ENCODE results near the gene OR9A2. TPM values are rescaled to one million over a fixed set of nuclear protein-coding genes. Genes with fewer than 3 reads are reported as not detected.

The OR9A2 gene
- total RNA-seq, 1 experiment from 2014 or later = not detected

GRCh38 chr7:143047326-143047725, 20.4 kb upstream of the OR9A2 start:
- H3K27me3 Mint-ChIP-seq (ENCODE audit: insufficient read depth, unreplicated experiment) = peaks cover 10% of the 10 kb centered on the region
- Histone ChIP-seq H3K4me1 (peaks cover 13% of the 10 kb centered on the region), H3K27me3 (replicated peaks; ENCODE audit: control insufficient read depth, insufficient read depth, low read length) (no peaks in the 10 kb centered on the region), H3K9me3 (0 out of 2 replicates have a peak, but pooled peaks cover 3% of the 10 kb centered on the region), H3K36me3 (ENCODE audit: control insufficient read depth, insufficient read depth, low read length) (no peaks in the 10 kb centered on the region), H3K4me3 (ENCODE audit: low read depth, low read length) (no peak overlapping the region)
- peaks cover 13% of the 10 kb centered on the region for H3K4me1 Mint-ChIP-seq (ENCODE audit: low read depth, unreplicated experiment)
- intact Hi-C loops (cut with micrococcal nuclease; ENCODE audit: unreplicated experiment) = no loop called here
- H3K9me3 Mint-ChIP-seq (ENCODE audit: unreplicated experiment) = no peaks in the 10 kb centered on the region
- ChIA-PET POLR2A (no interaction called here), CTCF (no interaction called here)
- no peaks in the 10 kb centered on the region for H3K36me3 Mint-ChIP-seq (ENCODE audit: insufficient read depth, unreplicated experiment)
- no peak for TF ChIP-seq CTCF (IDR thresholded peaks at IDR 0.05; ENCODE audit: insufficient read depth in 1 of 2, low read depth in 1 of 2, low read length in 1 of 2, severe bottlenecking in 1 of 2, unreplicated experiment in 1 of 2)
- no peak overlapping the region for H3K27ac Mint-ChIP-seq (ENCODE audit: unreplicated experiment)
- no peak for DNase-seq
- no peak overlapping the region for H3K4me3 Mint-ChIP-seq (ENCODE audit: unreplicated experiment)
- no TSS peak for BruUV-seq (replicated peaks)

- no peak for TF ChIP-seq CTCF (IDR thresholded peaks at IDR 0.05; ENCODE audit: insufficient read depth in 1 of 2, low read depth in 1 of 2, low read length in 1 of 2, severe bottlenecking in 1 of 2, unreplicated experiment in 1 of 2)
- BruUV-seq (replicated peaks) = no TSS peak
- POLR2A ChIA-PET = no interaction called here
- Mint-ChIP-seq H3K36me3 (ENCODE audit: insufficient read depth, unreplicated experiment) (no peaks in the 10 kb centered on the region), H3K9me3 (ENCODE audit: unreplicated experiment) (no peaks in the 10 kb centered on the region), H3K4me3 (ENCODE audit: unreplicated experiment) (no peak overlapping the region), H3K4me1 (ENCODE audit: low read depth, unreplicated experiment) (peaks cover 13% of the 10 kb centered on the region), H3K27me3 (ENCODE audit: insufficient read depth, unreplicated experiment) (peaks cover 6% of the 10 kb centered on the region), H3K27ac (ENCODE audit: unreplicated experiment) (no peak overlapping the region)
- intact Hi-C loops (cut with micrococcal nuclease; ENCODE audit: unreplicated experiment) = no loop called here
- Histone ChIP-seq H3K4me1 (peaks cover 22% of the 10 kb centered on the region), H3K36me3 (ENCODE audit: control insufficient read depth, insufficient read depth, low read length) (no peaks in the 10 kb centered on the region), H3K27me3 (replicated peaks; ENCODE audit: control insufficient read depth, insufficient read depth, low read length) (no peaks in the 10 kb centered on the region), H3K9me3 (0 out of 2 replicates have a peak, but pooled peaks cover 3% of the 10 kb centered on the region), H3K4me3 (ENCODE audit: low read depth, low read length) (no peak overlapping the region)
- CTCF ChIA-PET = no interaction called here
- no peak for DNase-seq
Observed at GRCh38 chr7:143046426-143046851, 19.5 kb upstream of the OR9A2 start.

- no peaks in the 10 kb centered on the region for H3K36me3 Mint-ChIP-seq (ENCODE audit: insufficient read depth, unreplicated experiment)
- POLR2A ChIA-PET = no interaction called here
Observed at GRCh38 chr7:143043391-143043790, 16.5 kb upstream of the OR9A2 start.

More at GRCh38 chr7:143043391-143043790, 16.5 kb upstream of the OR9A2 start:
- Histone ChIP-seq H3K9me3 (0 out of 2 replicates have a peak, but pooled peaks cover 3% of the 10 kb centered on the region), H3K27me3 (replicated peaks; ENCODE audit: control insufficient read depth, insufficient read depth, low read length) (no peaks in the 10 kb centered on the region; the same call in 1 of the 2 replicates), H3K4me3 (ENCODE audit: low read depth, low read length) (no peak overlapping the region), H3K4me1 (peaks cover 42% of the 10 kb centered on the region), H3K36me3 (ENCODE audit: control insufficient read depth, insufficient read depth, low read length) (no peaks in the 10 kb centered on the region)
- TF ChIP-seq CTCF (IDR thresholded peaks at IDR 0.05; ENCODE audit: insufficient read depth in 1 of 2, low read depth in 1 of 2, low read length in 1 of 2, severe bottlenecking in 1 of 2, unreplicated experiment in 1 of 2) = no peak
- no peaks in the 10 kb centered on the region for H3K9me3 Mint-ChIP-seq (ENCODE audit: unreplicated experiment)
- no peak for DNase-seq
- BruUV-seq (replicated peaks) = no TSS peak
- H3K4me1 Mint-ChIP-seq (ENCODE audit: low read depth, unreplicated experiment) = peaks cover 37% of the 10 kb centered on the region
- intact Hi-C loops (cut with micrococcal nuclease; ENCODE audit: unreplicated experiment) = no loop called here
- CTCF ChIA-PET = interaction anchor here (2.3 kb wide), 1 partner anchor 172 kb away, joined by 12 read pairs; no protein-coding TSS in a partner anchor
- H3K27me3 Mint-ChIP-seq (ENCODE audit: insufficient read depth, unreplicated experiment) = peaks cover 6% of the 10 kb centered on the region
- H3K4me3 Mint-ChIP-seq (ENCODE audit: unreplicated experiment) = peak overlapping the region; percentile 52
- peak overlapping the region; percentile 79 for H3K27ac Mint-ChIP-seq (ENCODE audit: unreplicated experiment)

Data from Caco-2 (cell line).